SHP77 (cell line): ENCODE data around the gene MGRN1.

Experiments
- DNase-seq, 2 experiments: peaks; one replicate each; lab custom pipeline; 2025; lab: John Stamatoyannopoulos, UW

The MGRN1 gene

GRCh38 chr16:4604401-4604800 is 20.2 kb upstream of the MGRN1 start:
- no peak for DNase-seq

- DNase-seq, result no peak
These were observed 18.3 kb upstream of the MGRN1 start for GRCh38 chr16:4606354-4606753.

GRCh38 chr16:4607841-4608703 is 16.6 kb upstream of the MGRN1 start:
- no peak for DNase-seq

- no peak for DNase-seq
These were observed 16.0 kb upstream of the MGRN1 start for GRCh38 chr16:4608704-4608980.

- no peak for DNase-seq
These were observed 15.2 kb upstream of the MGRN1 start for GRCh38 chr16:4609200-4610010.

- DNase-seq, result no peak
These were observed 14.3 kb upstream of the MGRN1 start for GRCh38 chr16:4610011-4611005.

GRCh38 chr16:4611337-4612021 is 13.1 kb upstream of the MGRN1 start:
- DNase-seq, result no peak

GRCh38 chr16:4612474-4612931 is 12.1 kb upstream of the MGRN1 start:
- no peak for DNase-seq

- DNase-seq, result no peak
These were observed 11.5 kb upstream of the MGRN1 start for GRCh38 chr16:4612977-4613635.

- no peak for DNase-seq
These were observed 10.7 kb upstream of the MGRN1 start for GRCh38 chr16:4613636-4614570.

GRCh38 chr16:4614571-4615383 is 9.8 kb upstream of the MGRN1 start, which contains the start of gene UBALD1:
Gene UBALD1 (minus strand): TSS chr16:4614888. CDS start chr16:4614797, 91 bp downstream.
- DNase-seq, result peak; percentile 82 to 94

- DNase-seq, result no peak
These were observed 9.1 kb upstream of the MGRN1 start for GRCh38 chr16:4615384-4616046.

- DNase-seq, result peak; percentile 100
These were observed 8.4 kb upstream of the MGRN1 start for GRCh38 chr16:4616047-4616811.

- DNase-seq, result no peak
These were observed 6.7 kb upstream of the MGRN1 start for GRCh38 chr16:4617880-4618279.

GRCh38 chr16:4618645-4619418 is 5.8 kb upstream of the MGRN1 start:
- DNase-seq, result peak in 1 of 2 experiments; percentile 40

GRCh38 chr16:4623593-4623992 is 1.0 kb upstream of the MGRN1 start:
- no peak for DNase-seq
